HepG2 (cell line): ENCODE measurements around the gene CPNE2. TPM values are rescaled to one million over a fixed set of nuclear protein-coding genes. Genes with fewer than 3 reads are reported as not detected.

Source experiments
- AGO2 ChIP-seq: fragments of 200-400 bp; formaldehyde crosslinking; optimal IDR thresholded peaks from 2 replicates; pipeline ENCODE3; 2017; ENCODE audit warnings: mild to moderate bottlenecking, low read depth, low read length, moderate library complexity
- BRF2 ChIP-seq: sonication (generic); formaldehyde crosslinking; IDR thresholded peaks from 2 replicates; pipeline ENCODE4 v1.8.1; 2022; ENCODE audit warnings: mild to moderate bottlenecking, missing genetic modification reagents
- DNMT1 ChIP-seq: sonication (generic); formaldehyde crosslinking; IDR thresholded peaks from 2 replicates; pipeline ENCODE4 v1.5.1; 2020; ENCODE audit warnings: mild to moderate bottlenecking, missing genetic modification reagents
- HCFC1 ChIP-seq: fragments of 150-350 bp; IDR thresholded peaks from 2 replicates; pipeline ENCODE4 v1.6.1; 2014; ENCODE audit warnings: low read depth, low read length
- NFE2L2 ChIP-seq: fragments of 150-350 bp; IDR thresholded peaks from 2 replicates; pipeline ENCODE4 v1.6.1; 2014; ENCODE audit warnings: low read length
- NFYB ChIP-seq: sonication (generic); formaldehyde crosslinking; IDR thresholded peaks from 2 replicates; pipeline ENCODE4 v1.4.0; 2020; ENCODE audit warnings: missing genetic modification reagents
- RORA ChIP-seq: sonication (generic); formaldehyde crosslinking; IDR thresholded peaks from 2 replicates; pipeline ENCODE4 v1.5.0; 2020; ENCODE audit warnings: mild to moderate bottlenecking, missing genetic modification reagents, moderate library complexity
- TBP ChIP-seq: sonication (generic); formaldehyde crosslinking; IDR thresholded peaks from 2 replicates; pipeline ENCODE4 v1.5.0; 2020; ENCODE audit warnings: missing genetic modification reagents
- THRA ChIP-seq: sonication (generic); formaldehyde crosslinking; IDR thresholded peaks from 2 replicates; pipeline ENCODE4 v1.4.0; 2020; ENCODE audit warnings: missing genetic modification reagents, borderline replicate concordance
- THYN1 ChIP-seq: sonication (generic); formaldehyde crosslinking; IDR thresholded peaks from 2 replicates; pipeline ENCODE4 v1.8.1; 2023; ENCODE audit warnings: low read depth, mild to moderate bottlenecking, moderate library complexity, missing genetic modification reagents, borderline replicate concordance
- ZFP41 ChIP-seq: sonication (generic); formaldehyde crosslinking; IDR thresholded peaks from 2 replicates; pipeline ENCODE4 v1.4.0; 2020; ENCODE audit warnings: mild to moderate bottlenecking, missing genetic modification reagents, borderline replicate concordance
- ZHX2 ChIP-seq, 2 experiments: sonication (generic) in 1 of 2; formaldehyde crosslinking in 1 of 2; IDR thresholded peaks; 2 replicates each; pipeline versions ENCODE4 v1.6.1 to v1.9.0; 2014 to 2022; ENCODE audit warnings: antibody characterized with exemption in 1 of 2, borderline replicate concordance in 1 of 2, inconsistent platforms in 1 of 2, low read depth in 1 of 2, missing genetic modification reagents in 1 of 2
- ZNF451 ChIP-seq: sonication (generic); formaldehyde crosslinking; IDR thresholded peaks from 2 replicates; pipeline ENCODE4 v1.5.0; 2020; ENCODE audit warnings: mild to moderate bottlenecking, missing genetic modification reagents
- ZNF710 ChIP-seq: sonication (generic); formaldehyde crosslinking; IDR thresholded peaks from 2 replicates; pipeline ENCODE4 v1.5.0; 2020; ENCODE audit warnings: mild to moderate bottlenecking, missing genetic modification reagents, borderline replicate concordance
- ZNF83 ChIP-seq: sonication (generic); formaldehyde crosslinking; IDR thresholded peaks from 2 replicates; pipeline ENCODE4 v1.4.0; 2020; ENCODE audit warnings: missing genetic modification reagents, mild to moderate bottlenecking, borderline replicate concordance
- ZNF839 ChIP-seq: sonication (generic); formaldehyde crosslinking; IDR thresholded peaks from 2 replicates; pipeline ENCODE4 v1.4.0; 2020; ENCODE audit warnings: missing genetic modification reagents, mild to moderate bottlenecking, borderline replicate concordance
- ZNF891 ChIP-seq: sonication (generic); formaldehyde crosslinking; IDR thresholded peaks from 2 replicates; pipeline ENCODE4 v1.5.0; 2020; ENCODE audit warnings: mild to moderate bottlenecking, missing genetic modification reagents
- polyA plus RNA-seq, 8 experiments: library from polyadenylated mRNA; depleted of rRNA in 3 of 8; stranded (reverse) in 7 of 8; unstranded in 1 of 8; fragments of >200 nt; fragmentation: Illumina TruSeq in 4 of 8; extraction: Trizol in 4 of 8; gene quantifications; 2 replicates each; pipeline versions ENCODE4 v1.2.1 to v1.2.3, GENCODE V29; 2011 to 2016; ENCODE audit warnings: low read depth in 4 of 8, missing spikeins in 1 of 8, mixed read lengths in 1 of 8; ENCODE audit not compliant: insufficient read depth in 1 of 8
- total RNA-seq, 5 experiments: library from RNA; depleted of rRNA; stranded (reverse); fragments of >200 nt; fragmentation: Illumina TruSeq; extraction: Trizol; gene quantifications; 2 replicates each; pipeline ENCODE4 v1.2.3, GENCODE V29; 2016; ENCODE audit warnings: low read depth in 1 of 5

The CPNE2 gene
- total and polyA plus RNA-seq, 2 of the 13 experiments (the other 11 are each of a cell fraction or from before 2014, with no cell fraction given), result 10.6 to 23.3 TPM

- peak; percentile 57; the same call in 1 of the 2 replicates for TF ChIP-seq BRF2 (CRISPR knock-in tag)
- TF ChIP-seq ZFP41, result peak; percentile 88
- TF ChIP-seq HCFC1, result peak; percentile 43; the same call in 1 of the 2 replicates
- no peak for TF ChIP-seq NFE2L2
- peak; percentile 88; the same call in 1 of the 2 replicates for TF ChIP-seq ZNF451 (CRISPR knock-in tag)
- TF ChIP-seq DNMT1 (CRISPR knock-in tag), result 0 out of 2 replicates have a peak, but pooled peaks have one; percentile 37
- TF ChIP-seq ZNF891 (CRISPR knock-in tag), result peak; percentile 94
- TF ChIP-seq ZHX2 (IDR thresholded peaks at IDR 0.05; ENCODE audit: low read depth), result peak; percentile 89; the same call in 1 of the 2 replicates
- TF ChIP-seq ZHX2 (CRISPR knock-in tag; IDR thresholded peaks at IDR 0.05; ENCODE audit: borderline replicate concordance), result no peak
- no peak for TF ChIP-seq THYN1 (CRISPR knock-in tag)
- peak; percentile 78; the same call in 1 of the 2 replicates for TF ChIP-seq ZNF83
- TF ChIP-seq RORA, result no peak
- peak; percentile 73 for TF ChIP-seq AGO2
- no peak for TF ChIP-seq TBP (CRISPR knock-in tag)
- peak; percentile 94 for TF ChIP-seq NFYB (CRISPR knock-in tag)
- no peak for TF ChIP-seq ZNF710 (CRISPR knock-in tag)
- peak; percentile 90; the same call in 1 of the 2 replicates for TF ChIP-seq ZNF839 (CRISPR knock-in tag)
- peak; percentile 45; the same call in 1 of the 2 replicates for TF ChIP-seq THRA (CRISPR knock-in tag)
These were observed 93.8 kb downstream of the CPNE2 start, which contains the start of the genes PSME3IP1 and RSPRY1 (continued) for GRCh38 chr16:57185945-57186871.
